HG02938 (cell line): ENCODE results near the gene MIXL1.

Source experiments
- ATAC-seq: cut with Tn5 transposase; IDR thresholded peaks from one replicate; pipeline ENCODE4 v1.9.1; 2021; ENCODE audit warnings: mild to moderate bottlenecking, moderate library complexity; ENCODE audit not compliant: unreplicated experiment

MIXL1 gene

DNA sequence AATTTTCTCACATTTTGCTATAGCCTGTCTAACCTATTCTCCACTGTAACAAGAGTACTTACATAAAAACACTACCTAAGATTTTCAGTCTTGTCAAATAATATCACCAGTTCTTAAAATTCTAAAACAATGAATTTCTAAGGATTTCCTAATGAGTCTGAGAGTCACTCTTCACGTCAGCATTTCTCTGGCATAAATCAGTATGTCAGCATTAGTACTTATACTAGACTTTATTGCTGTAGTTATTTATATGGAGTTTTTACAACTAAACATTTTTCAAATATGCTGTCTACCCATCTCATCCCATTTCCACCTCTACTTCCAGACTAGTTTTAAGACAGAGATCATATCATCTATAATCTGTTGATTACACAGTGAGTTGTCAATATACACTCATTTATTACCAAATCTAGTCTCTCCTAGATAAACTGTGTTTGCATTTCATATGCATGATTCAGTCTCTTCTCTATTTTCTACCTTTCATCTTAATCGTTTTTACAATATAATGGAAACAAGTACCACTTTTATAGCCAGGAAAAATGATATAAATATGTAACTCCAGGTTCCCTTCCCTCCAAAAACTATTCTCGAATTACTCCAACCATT lies 52.7 kb downstream of the MIXL1 start:
- no peak for ATAC-seq
